Stimulated activated CD8-positive, alpha-beta memory T cell treated with anti-CD3 and anti-CD28 coated beads, Interleukin-15, amount 100 ng/mL, for 1 hour (primary cell): Measurements from ENCODE around the gene THSD4.
"Not testable (repeated sequence)": the region's sequence is repeated elsewhere in the genome, so short reads cannot be mapped to it uniquely, and the experiment has no call there.

Experiments used
- DNase-seq: peaks from one replicate; pipeline ENCODE4 v3.0.0-alpha.2; 2020; ENCODE audit warnings: low read depth

The THSD4 gene

GRCh38 chr15:71658827-71659729 lies 543.8 kb downstream of the THSD4 start:
- no peak for DNase-seq

GRCh38 chr15:71659730-71660067 lies 544.4 kb downstream of the THSD4 start:
- no peak for DNase-seq

- no peak for DNase-seq
Observed at GRCh38 chr15:71660501-71660900, 545.2 kb downstream of the THSD4 start.

- DNase-seq, result no peak
Observed at GRCh38 chr15:71662306-71662705, 547.0 kb downstream of the THSD4 start.

DNA sequence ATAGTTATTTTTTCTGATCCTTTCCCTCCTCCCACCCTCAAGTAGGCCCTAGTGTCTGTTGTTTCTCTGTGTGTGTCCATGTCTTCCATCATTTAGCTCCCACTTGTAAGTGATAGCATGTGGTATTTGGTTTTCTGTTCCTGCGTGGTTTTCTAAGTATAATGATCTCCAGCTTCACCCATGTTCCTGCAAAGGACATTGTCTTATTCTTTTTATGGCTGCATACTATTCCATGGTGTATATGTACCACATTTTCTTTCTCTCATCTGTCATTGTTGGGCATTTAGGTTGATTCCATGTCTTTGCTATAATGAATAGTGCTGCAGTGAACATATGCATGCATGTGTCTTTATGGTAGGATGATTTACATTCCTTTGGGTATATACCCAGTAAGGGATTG lies 549.4 kb downstream of the THSD4 start:
- no peak for DNase-seq

GRCh38 chr15:71666763-71667620 lies 551.7 kb downstream of the THSD4 start:
- no peak for DNase-seq

DNA sequence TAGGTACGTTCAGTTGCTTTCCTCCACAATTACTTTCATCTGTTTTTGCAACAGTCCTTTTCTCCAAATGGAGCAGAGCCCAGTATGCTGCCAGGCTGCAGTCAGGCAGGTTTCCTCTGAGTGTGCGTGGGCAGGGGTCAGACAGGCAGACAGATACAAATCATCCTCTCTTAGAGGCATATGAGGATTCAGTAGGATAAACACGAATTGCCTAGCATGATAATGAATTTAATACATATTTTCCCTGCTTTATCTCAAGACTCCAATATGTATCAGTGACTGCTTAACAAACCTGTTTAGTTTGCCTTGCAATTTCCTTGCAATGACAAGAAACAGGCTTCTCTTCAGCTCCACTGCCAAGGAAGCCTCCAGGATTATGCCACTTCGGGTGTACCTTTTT lies 554.4 kb downstream of the THSD4 start:
- DNase-seq, result no peak

- not testable (repeated sequence) for DNase-seq
Observed at GRCh38 chr15:71670222-71670621, 555.0 kb downstream of the THSD4 start.

- DNase-seq, result no peak
Observed at GRCh38 chr15:71674354-71674753, 559.1 kb downstream of the THSD4 start.

- no peak for DNase-seq
Observed at GRCh38 chr15:71677352-71677751, 562.1 kb downstream of the THSD4 start.

GRCh38 chr15:71677766-71678165 lies 562.5 kb downstream of the THSD4 start:
- no peak for DNase-seq

DNA sequence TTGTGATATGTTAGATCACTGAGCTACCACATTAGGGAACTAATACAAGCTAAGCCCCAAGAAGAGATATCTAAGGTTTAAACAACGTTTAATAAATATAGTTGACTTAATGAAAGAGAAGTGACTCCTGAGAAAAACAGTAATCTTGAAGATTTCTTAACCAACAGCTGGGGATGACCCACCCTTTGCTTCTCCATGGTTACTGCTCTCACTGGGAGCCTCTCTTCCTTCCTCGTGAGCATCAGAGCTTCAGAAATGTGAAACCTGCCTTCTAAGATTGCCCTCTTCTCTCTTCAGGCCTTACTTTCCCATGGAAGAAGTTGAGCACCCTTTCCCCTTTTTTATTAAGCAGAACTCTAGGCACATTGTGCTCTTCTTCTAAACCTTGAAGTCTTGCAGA lies 562.9 kb downstream of the THSD4 start:
- DNase-seq, result no peak

DNA sequence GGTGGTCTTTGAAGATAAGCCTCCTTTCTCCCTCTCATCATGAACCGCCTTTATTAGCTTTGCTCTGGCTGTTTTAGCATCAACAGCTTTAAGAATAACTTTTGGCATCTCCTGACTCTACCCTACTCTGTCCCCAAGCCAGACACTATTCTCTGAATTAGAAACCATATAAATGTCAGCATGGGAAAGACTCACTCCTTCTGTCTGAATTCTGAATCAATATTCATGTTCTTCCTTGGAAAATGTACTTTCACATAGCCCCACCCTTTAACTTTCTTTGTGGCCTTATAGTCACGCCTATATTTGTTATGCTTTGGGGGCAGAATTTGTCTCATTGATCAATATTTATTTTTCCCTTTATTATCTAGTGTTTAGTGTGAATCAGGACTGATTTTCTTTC lies 563.3 kb downstream of the THSD4 start:
- DNase-seq, result no peak

DNA sequence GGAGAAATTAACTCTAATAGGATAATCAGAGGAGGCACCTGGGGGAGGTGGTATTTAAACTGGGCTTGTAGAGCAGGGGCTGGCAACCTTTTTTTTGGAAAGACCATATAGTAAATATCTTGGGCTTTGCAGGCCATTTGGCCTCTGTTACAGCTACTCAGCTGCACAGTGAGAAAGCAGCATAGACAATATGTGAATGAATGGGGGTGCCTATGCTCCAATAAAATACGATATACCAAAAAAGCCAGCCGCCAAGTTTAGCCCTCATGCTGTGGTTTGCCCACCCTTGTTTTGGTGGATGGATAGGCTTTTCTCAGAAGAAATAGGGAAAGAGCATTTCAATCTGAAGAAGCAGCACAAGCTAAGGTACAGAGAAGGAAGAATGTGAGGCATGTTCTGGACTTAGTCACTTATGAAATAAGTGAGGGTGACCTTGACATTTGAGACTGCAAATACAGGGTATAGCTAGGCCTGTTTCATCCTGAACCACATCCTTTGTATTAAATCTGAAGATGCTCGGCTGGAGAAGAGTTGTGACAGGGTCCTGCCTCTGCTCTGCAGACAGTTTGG lies 564.0 kb downstream of the THSD4 start:
- no peak for DNase-seq

GRCh38 chr15:71679793-71680353 lies 564.6 kb downstream of the THSD4 start:
- DNase-seq, result no peak

DNA sequence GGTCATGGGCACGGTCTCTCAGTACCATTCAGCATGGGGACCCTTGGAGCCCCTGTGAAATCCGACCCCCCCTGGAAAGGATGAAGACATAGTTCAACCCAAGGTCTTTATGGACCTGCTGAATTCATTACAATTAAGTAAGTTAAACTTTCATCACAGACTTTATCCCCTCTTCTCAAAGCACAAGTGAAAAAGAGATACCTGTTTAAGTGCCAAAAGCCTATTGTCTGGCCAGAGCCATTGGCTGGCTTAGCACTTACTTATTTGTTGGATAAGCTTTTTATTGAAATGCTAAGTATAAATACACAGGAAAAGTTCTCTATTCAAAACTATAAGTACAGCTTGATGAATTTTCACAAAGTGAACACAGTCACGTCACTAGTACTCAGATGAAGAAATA lies 566.7 kb downstream of the THSD4 start:
- DNase-seq, result no peak

DNA sequence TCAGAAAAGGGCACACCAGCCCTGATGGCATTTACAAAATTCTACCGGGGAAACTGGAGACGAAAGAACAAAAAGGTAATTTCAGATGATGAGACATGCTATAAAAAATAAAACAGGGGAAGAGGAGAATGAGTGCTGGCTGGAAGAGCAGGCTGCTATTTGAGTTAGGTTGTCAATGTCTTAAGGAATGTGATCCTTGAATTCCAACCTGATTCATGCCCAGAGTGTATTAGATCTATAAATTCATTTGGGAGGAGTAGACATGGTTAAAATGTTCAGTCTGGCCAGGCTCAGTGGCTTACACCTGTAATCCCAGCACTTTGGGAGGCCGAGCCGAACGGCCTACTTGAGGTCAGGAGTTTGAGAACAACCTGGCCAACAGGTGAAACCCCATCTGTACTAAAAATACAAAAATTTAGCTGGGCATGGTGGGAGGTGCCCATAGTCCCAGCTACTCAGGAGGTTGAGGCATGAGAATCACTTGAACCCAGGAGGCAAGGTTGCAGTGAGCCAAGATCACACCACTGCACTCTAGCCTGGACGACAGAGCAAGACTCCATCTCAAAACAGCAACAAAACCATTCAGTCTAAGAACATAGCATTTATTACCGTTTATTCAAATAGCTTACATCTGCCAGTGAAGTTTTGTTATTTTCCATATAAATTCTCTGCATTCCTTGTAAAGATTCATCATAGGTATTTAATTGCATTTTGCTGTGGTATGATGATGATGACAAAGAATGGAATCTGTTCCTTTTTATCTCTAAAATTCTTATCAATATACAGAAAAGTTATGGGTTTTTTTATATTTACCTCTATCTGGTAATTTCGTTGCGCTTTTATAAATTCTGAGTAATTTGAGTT lies 568.4 kb downstream of the THSD4 start:
- DNase-seq, result no peak

- DNase-seq, result no peak
Observed at GRCh38 chr15:71685420-71685993, 570.2 kb downstream of the THSD4 start.

DNA sequence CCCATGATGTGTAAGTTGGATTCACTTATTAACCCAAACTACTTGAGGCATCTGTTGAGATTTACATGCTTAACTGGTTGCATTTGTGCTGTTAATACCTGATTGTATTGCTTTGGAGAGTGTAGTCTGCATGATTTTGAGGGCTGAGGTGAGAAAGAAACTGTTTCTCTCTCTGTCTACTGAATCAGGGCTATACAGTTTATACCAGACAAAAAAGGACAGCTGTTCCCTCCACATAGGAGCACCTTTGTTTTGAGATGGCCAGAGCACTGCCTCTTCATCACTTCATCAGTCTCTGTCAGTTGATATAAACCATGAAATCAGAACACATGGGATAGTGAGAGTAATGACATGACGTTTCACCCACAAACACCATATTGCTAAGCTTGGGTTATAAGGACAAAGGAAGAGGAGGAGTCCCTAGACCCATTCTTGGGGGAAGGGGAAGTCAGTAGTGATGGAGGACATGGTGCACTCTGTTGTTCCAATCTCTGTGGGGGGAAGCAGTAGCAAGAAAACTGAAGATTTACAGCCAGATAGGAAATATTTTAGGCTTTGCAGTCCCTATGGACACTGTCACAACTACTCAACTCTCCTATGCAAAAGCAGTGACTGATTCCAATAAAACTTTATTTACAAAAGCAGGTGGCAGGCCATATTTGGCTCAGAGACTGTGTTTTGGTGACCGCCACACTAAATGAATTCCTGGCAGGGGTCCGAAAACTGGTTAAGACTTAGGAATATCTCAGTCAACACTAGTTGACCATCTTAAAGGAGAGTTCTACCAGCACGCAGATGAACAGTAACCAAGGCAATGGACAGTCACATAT lies 571.2 kb downstream of the THSD4 start:
- DNase-seq, result no peak

GRCh38 chr15:71687902-71688508 lies 572.7 kb downstream of the THSD4 start:
- no peak for DNase-seq
